Hepatocyte (in vitro differentiated cells): Measurements from ENCODE around the gene CDCA7.

Source experiments
- CTCF ChIP-seq: fragments of 200-600 bp; sonication (generic); IDR thresholded peaks from 2 replicates; pipeline ENCODE4 v1.5.1; 2016; ENCODE audit warnings: antibody characterized with exemption, mild to moderate bottlenecking; ENCODE audit not compliant: poor library complexity
- EZH2 ChIP-seq: fragments of 200-600 bp; sonication (generic); IDR thresholded peaks from 2 replicates; pipeline ENCODE4 v1.6.1; 2016; ENCODE audit warnings: antibody characterized with exemption, mild to moderate bottlenecking, borderline replicate concordance
- EZH2phosphoT487 ChIP-seq: fragments of 200-600 bp; sonication (generic); IDR thresholded peaks from one replicate; pipeline ENCODE4 v1.6.1; 2018; ENCODE audit warnings: antibody characterized with exemption, mild to moderate bottlenecking, low read depth, moderate library complexity; ENCODE audit not compliant: unreplicated experiment, severe bottlenecking

GRCh38 chr2:173326806-173327205 lies 27.9 kb upstream of the CDCA7 start:
- TF ChIP-seq CTCF (no peak), EZH2 (no peak), EZH2phosphoT487 (no peak)
